Measurements from ENCODE around the gene OSBPL2.

OSBPL2 gene

GRCh38 chr20:62240020-62240685, 1.8 kb downstream of the OSBPL2 start:
- peak; percentile 24 for FAIRE-seq
- no peak for TF ChIP-seq TAF1 (IDR thresholded peaks at IDR 0.05; ENCODE audit: borderline replicate concordance, low read depth, low read length)
- TF ChIP-seq POLR2A (IDR thresholded peaks at IDR 0.05; ENCODE audit: low read depth, low read length) = no peak
- no peak for TF ChIP-seq POLR2AphosphoS5 (IDR thresholded peaks at IDR 0.05; ENCODE audit: low read depth, low read length)
- no peak for DNase-seq (ENCODE audit: insufficient read length)

DNA sequence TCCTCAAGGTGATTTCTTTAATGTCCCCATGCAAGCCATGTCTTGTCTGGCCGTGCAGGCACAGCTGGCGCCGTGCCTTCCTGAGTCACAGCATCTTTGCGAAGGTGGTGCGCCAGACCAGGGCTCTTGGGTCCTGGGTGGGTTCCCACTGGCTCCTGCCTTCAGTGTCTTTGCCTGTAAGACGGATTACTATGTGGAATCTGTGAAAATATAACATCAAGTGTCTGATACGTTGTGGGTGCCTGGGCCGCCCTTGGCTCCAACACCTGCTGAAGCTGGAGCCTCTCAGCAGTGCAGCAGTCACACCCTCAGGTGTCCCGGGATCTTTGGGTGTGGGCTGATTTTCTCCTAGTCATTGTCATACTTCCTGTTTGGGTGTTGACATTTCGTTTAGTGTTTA, 3.2 kb downstream of the OSBPL2 start:
- TF ChIP-seq TAF1 (IDR thresholded peaks at IDR 0.05; ENCODE audit: borderline replicate concordance, low read depth, low read length) (no peak), POLR2A (IDR thresholded peaks at IDR 0.05; ENCODE audit: low read depth, low read length) (no peak), POLR2AphosphoS5 (IDR thresholded peaks at IDR 0.05; ENCODE audit: low read depth, low read length) (no peak)
- DNase-seq (ENCODE audit: insufficient read length) (no peak), FAIRE-seq (no peak)

DNA sequence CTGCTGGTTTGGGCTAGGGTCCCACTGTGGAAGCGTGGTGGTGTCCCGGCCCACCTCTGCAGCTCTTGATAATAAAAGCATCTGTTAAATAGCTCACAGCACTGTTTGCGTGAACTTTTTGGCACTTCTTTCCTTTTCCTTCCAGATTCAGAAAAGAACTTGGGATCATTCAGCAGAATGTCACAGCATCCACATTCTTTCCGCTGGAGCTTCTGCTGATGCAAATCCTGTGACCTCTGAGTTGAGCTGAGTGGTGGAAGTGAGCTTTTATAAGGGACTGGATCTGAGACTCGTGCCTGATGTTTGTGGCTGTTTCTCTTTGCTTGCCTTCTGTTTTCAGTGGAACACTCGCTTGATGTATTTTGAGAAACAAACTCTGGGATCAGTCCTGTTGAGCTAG, 3.9 kb downstream of the OSBPL2 start:
- FAIRE-seq = no peak
- no peak for DNase-seq (ENCODE audit: insufficient read length)
- no peak for TF ChIP-seq POLR2A (IDR thresholded peaks at IDR 0.05; ENCODE audit: low read depth, low read length)
- no peak for TF ChIP-seq POLR2AphosphoS5 (IDR thresholded peaks at IDR 0.05; ENCODE audit: low read depth, low read length)
- no peak for TF ChIP-seq TAF1 (IDR thresholded peaks at IDR 0.05; ENCODE audit: borderline replicate concordance, low read depth, low read length)

DNA sequence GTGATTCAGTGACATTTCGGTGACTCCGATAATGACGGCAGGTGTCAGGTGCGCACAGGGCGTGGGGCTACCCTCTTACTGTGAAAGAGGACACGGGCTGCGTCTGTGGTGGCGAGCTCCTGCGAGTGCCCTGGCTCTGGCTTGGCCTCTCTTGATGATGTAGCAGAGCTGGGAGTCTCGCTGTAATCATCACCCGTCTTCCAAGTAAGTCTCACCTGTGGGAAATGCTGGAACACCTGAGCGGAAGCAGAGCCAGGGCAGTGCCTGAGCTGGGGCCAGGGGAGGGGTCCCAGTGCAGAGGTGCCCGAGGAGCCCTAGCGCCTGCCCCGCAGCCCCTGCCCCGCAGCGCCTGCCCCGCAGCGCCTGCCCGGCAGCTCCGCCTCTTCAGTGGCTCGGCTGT, 4.8 kb downstream of the OSBPL2 start:
- FAIRE-seq (no peak), DNase-seq (ENCODE audit: insufficient read length) (no peak)
- TF ChIP-seq TAF1 (IDR thresholded peaks at IDR 0.05; ENCODE audit: borderline replicate concordance, low read depth, low read length) (no peak), POLR2AphosphoS5 (IDR thresholded peaks at IDR 0.05; ENCODE audit: low read depth, low read length) (no peak), POLR2A (IDR thresholded peaks at IDR 0.05; ENCODE audit: low read depth, low read length) (no peak)

DNA sequence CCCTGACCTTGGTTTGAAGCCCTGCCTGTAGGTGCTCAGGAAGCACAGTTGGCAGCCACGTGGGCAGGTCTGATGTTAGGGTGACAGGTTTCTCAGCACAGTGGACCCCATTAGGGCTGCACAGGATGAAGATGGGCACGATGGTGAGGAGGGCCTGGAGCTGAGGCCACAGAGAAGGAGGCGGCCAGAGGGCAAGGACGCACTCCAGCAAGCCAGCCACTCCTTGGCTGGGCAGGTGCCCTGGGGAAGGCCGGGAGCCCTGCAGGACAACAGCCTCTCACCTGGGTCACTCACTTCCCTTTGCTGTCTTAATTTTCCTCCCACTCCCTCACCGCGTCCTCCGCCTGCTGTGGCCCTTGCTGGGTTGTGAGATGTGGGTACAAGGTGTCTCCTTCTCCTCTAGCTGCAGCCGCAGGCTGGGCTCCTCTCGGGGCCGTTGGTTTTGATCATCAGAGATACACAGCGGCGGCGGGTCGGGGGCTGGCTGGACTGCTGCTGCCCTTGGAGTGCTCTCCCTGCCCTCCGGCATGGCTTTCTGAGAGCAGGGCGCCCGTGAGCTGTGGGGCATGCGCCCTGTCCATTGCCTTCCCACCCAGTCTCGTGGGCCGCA, 5.7 kb downstream of the OSBPL2 start:
- TF ChIP-seq POLR2A (IDR thresholded peaks at IDR 0.05; ENCODE audit: low read depth, low read length) (no peak), POLR2AphosphoS5 (IDR thresholded peaks at IDR 0.05; ENCODE audit: low read depth, low read length) (no peak), TAF1 (IDR thresholded peaks at IDR 0.05; ENCODE audit: borderline replicate concordance, low read depth, low read length) (no peak)
- no peak for DNase-seq (ENCODE audit: insufficient read length)
- no peak for FAIRE-seq

GRCh38 chr20:62244644-62245108, 6.4 kb downstream of the OSBPL2 start:
- no peak for TF ChIP-seq POLR2AphosphoS5 (IDR thresholded peaks at IDR 0.05; ENCODE audit: low read depth, low read length)
- no peak for TF ChIP-seq TAF1 (IDR thresholded peaks at IDR 0.05; ENCODE audit: borderline replicate concordance, low read depth, low read length)
- TF ChIP-seq POLR2A (IDR thresholded peaks at IDR 0.05; ENCODE audit: low read depth, low read length) = no peak
- DNase-seq (ENCODE audit: insufficient read length) (no peak), FAIRE-seq (no peak)

DNA sequence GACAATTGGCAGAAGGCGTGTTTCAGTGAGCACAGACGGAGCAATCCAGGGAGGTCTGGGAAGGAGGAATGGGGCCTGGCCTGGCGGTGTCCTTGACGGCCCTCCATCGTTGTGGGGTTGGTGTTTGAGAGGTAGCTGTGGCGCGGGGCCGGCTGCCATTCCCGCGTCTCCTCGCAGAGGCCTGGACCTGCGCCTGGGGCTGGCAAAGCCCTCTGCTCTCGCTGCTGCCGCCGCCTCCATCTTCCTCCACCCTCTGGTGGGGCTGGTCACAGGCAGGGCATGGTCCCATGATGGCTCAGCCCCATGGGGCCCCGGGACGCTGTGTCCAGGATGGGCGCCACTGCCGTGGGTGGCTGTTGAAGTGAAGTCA, 7.6 kb downstream of the OSBPL2 start:
- DNase-seq (ENCODE audit: insufficient read length) = no peak
- TF ChIP-seq POLR2AphosphoS5 (IDR thresholded peaks at IDR 0.05; ENCODE audit: low read depth, low read length) (no peak), TAF1 (IDR thresholded peaks at IDR 0.05; ENCODE audit: borderline replicate concordance, low read depth, low read length) (no peak), POLR2A (IDR thresholded peaks at IDR 0.05; ENCODE audit: low read depth, low read length) (no peak)
- FAIRE-seq = no peak

DNA sequence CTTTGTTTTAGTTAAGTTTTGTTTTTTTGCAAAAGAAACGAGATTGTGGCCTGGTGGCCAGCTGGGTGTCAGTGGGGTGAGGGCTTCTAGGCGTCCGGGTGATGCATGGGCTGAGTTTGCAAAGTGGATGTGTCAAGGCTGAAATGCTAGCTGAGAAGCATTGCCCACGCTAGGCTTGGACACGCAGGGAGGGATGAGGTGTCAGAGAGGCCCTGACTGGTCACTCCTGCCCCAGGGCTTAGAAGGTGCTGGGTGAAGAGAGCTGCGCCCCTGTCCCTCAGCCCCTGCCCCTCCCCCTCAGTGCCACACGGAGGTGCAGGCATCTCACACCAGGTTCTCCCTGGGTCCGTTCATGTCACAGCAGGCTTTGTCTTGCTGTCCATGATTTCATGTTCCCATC, 8.1 kb downstream of the OSBPL2 start:
- TF ChIP-seq POLR2A (IDR thresholded peaks at IDR 0.05; ENCODE audit: low read depth, low read length) = no peak
- no peak for TF ChIP-seq TAF1 (IDR thresholded peaks at IDR 0.05; ENCODE audit: borderline replicate concordance, low read depth, low read length)
- TF ChIP-seq POLR2AphosphoS5 (IDR thresholded peaks at IDR 0.05; ENCODE audit: low read depth, low read length) = no peak
- DNase-seq (ENCODE audit: insufficient read length) (no peak), FAIRE-seq (no peak)

- no peak for FAIRE-seq
- no peak for DNase-seq (ENCODE audit: insufficient read length)
- no peak for TF ChIP-seq TAF1 (IDR thresholded peaks at IDR 0.05; ENCODE audit: borderline replicate concordance, low read depth, low read length)
- TF ChIP-seq POLR2A (IDR thresholded peaks at IDR 0.05; ENCODE audit: low read depth, low read length) = no peak
- no peak for TF ChIP-seq POLR2AphosphoS5 (IDR thresholded peaks at IDR 0.05; ENCODE audit: low read depth, low read length)
These were observed 8.7 kb downstream of the OSBPL2 start for GRCh38 chr20:62246872-62247652.

GRCh38 chr20:62248890-62249560, 10.7 kb downstream of the OSBPL2 start:
- FAIRE-seq (no peak), DNase-seq (ENCODE audit: insufficient read length) (no peak)
- TF ChIP-seq POLR2AphosphoS5 (IDR thresholded peaks at IDR 0.05; ENCODE audit: low read depth, low read length) (no peak), TAF1 (IDR thresholded peaks at IDR 0.05; ENCODE audit: borderline replicate concordance, low read depth, low read length) (no peak), POLR2A (IDR thresholded peaks at IDR 0.05; ENCODE audit: low read depth, low read length) (no peak)

DNA sequence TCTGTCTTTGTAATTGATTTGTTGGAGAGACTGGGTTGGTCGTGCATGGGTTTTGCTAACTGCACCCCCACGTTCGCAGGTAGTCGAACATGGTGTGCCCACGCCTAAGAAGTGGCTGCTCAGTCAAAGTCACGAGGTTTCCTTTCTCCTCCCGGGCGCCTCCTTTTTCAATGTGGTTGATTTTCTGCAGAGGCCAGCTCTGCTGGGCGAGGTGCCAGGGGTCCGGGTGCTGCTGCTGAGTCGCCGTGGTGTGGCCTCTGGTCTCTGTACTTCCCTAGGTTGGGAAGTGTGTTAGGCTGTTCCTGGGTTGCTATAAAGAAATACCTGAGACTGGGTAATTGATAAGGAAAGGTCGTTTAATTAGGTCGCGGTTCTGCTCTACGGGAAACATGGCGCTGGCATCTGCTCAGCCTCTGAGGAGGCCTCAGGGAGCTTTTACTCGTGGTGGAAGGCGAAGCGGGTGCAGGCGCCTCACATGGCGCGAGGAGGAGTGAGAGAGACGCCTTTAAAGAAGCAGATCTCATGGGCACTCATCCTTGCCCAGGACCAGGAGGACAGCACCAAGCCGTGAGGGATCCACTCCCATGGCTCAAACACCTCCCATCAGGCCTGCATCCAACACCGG, 14.1 kb downstream of the OSBPL2 start:
- FAIRE-seq = no peak
- no peak for DNase-seq (ENCODE audit: insufficient read length)
- TF ChIP-seq POLR2A (IDR thresholded peaks at IDR 0.05; ENCODE audit: low read depth, low read length) (no peak), POLR2AphosphoS5 (IDR thresholded peaks at IDR 0.05; ENCODE audit: low read depth, low read length) (no peak), TAF1 (IDR thresholded peaks at IDR 0.05; ENCODE audit: borderline replicate concordance, low read depth, low read length) (no peak)
